ENCODE measurements around the gene RPLP2.

DNA sequence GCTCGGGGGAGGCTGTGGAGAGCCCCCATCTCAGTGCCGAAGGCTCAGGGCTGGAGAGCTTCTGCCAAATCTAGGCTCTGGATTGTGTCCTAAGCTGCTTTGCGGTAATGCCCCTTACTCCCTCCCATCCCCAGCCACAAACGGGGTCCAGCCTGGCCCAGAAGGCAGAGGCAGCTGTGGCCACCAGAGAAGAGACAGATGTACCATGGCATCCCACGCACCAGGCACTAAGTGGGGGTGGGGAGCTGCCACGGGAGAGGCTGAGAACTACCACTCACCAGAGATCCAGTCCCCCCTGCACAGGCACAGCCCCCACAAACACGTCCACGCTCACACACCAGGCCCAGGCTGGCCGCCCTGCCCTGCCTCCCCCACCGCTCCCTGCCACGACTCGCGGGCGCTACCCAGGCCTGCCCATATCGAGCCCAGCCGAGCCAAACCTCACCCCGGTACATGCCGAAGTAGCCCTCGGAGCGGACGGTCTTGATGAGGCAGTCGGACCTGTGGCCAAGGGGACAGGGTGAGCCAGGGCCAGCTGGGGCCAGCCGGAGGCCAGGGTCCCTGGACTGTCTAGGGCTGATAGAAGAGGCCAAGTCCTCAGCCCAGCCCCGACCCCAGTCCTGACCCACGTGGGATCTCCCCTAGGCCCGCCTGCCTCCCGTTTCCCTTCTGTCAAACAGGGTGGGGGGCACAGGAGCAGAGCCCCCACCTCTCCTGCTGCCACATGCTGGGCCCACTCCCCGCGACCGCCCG lies 15.6 kb upstream of the RPLP2 start:
- TF ChIP-seq ZNF114 (tag by site-specific recombination; IDR thresholded peaks at IDR 0.05) (no peak), ZNF311 (tag by site-specific recombination; IDR thresholded peaks at IDR 0.05; ENCODE audit: borderline replicate concordance) (no peak), ZBTB8A (tag by site-specific recombination; IDR thresholded peaks at IDR 0.05) (no peak), ZNF521 (tag by site-specific recombination; IDR thresholded peaks at IDR 0.05) (no peak)
- TF ChIP-seq, protein P1, sequence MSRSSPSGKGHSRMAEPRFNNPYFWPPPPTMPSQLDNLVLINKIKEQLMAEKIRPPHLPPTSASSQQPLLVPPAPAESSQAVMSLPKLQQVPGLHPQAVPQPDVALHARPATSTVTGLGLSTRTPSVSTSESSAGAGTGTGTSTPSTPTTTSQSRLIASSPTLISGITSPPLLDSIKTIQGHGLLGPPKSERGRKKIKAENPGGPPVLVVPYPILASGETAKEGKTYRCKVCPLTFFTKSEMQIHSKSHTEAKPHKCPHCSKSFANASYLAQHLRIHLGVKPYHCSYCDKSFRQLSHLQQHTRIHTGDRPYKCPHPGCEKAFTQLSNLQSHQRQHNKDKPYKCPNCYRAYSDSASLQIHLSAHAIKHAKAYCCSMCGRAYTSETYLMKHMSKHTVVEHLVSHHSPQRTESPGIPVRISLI (tag by site-specific recombination; IDR thresholded peaks at IDR 0.05): no peak
- TF ChIP-seq, protein P2, sequence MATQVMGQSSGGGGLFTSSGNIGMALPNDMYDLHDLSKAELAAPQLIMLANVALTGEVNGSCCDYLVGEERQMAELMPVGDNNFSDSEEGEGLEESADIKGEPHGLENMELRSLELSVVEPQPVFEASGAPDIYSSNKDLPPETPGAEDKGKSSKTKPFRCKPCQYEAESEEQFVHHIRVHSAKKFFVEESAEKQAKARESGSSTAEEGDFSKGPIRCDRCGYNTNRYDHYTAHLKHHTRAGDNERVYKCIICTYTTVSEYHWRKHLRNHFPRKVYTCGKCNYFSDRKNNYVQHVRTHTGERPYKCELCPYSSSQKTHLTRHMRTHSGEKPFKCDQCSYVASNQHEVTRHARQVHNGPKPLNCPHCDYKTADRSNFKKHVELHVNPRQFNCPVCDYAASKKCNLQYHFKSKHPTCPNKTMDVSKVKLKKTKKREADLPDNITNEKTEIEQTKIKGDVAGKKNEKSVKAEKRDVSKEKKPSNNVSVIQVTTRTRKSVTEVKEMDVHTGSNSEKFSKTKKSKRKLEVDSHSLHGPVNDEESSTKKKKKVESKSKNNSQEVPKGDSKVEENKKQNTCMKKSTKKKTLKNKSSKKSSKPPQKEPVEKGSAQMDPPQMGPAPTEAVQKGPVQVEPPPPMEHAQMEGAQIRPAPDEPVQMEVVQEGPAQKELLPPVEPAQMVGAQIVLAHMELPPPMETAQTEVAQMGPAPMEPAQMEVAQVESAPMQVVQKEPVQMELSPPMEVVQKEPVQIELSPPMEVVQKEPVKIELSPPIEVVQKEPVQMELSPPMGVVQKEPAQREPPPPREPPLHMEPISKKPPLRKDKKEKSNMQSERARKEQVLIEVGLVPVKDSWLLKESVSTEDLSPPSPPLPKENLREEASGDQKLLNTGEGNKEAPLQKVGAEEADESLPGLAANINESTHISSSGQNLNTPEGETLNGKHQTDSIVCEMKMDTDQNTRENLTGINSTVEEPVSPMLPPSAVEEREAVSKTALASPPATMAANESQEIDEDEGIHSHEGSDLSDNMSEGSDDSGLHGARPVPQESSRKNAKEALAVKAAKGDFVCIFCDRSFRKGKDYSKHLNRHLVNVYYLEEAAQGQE (tag by site-specific recombination; IDR thresholded peaks at IDR 0.05): no peak

Data from HEK293 (cell line).